CD4-positive, CD25-positive, alpha-beta regulatory T cell (primary cell): ENCODE data around the gene SH3TC2. TPM values are rescaled to one million over a fixed set of nuclear protein-coding genes. Genes with fewer than 3 reads are reported as not detected.
A peak's percentile ranks its signal among the peaks of the same experiment; 100 is the strongest.

ENCODE experiments used
- ATAC-seq, 2 donors: fragments of 150-1000 bp; cut with Tn5 transposase; one replicate each; pipeline ENCODE4 v1.10.0; 2021; ENCODE audit warnings: low read depth in 2 of 2, moderate number of reproducible peaks in 2 of 2, moderate library complexity in 1 of 2
- DNase-seq, 3 donors: peaks; one replicate each; pipeline versions ENCODE4 v3.0.0 to v3.0.0-alpha.2; 2012 to 2022; ENCODE audit warnings: mixed read lengths in 1 of 3
- H3K27ac ChIP-seq: one replicate; pipeline ENCODE4 v1.7.0; 2013; ENCODE audit warnings: mild to moderate bottlenecking, low read length; ENCODE audit not compliant: insufficient read depth, poor library complexity, severe bottlenecking
- H3K27me3 ChIP-seq: one replicate; pipeline ENCODE4 v1.7.0; 2013; ENCODE audit warnings: low read length; ENCODE audit not compliant: control insufficient read depth, insufficient read depth
- H3K36me3 ChIP-seq: one replicate; pipeline ENCODE4 v1.7.0; 2013; ENCODE audit warnings: mild to moderate bottlenecking, low read length, moderate library complexity; ENCODE audit not compliant: control insufficient read depth, insufficient read depth
- H3K4me1 ChIP-seq: 2 replicates; pipeline ENCODE4 v1.7.0; 2013; ENCODE audit warnings: mild to moderate bottlenecking, low read length; ENCODE audit not compliant: insufficient read depth, control insufficient read depth, poor library complexity, severe bottlenecking
- H3K4me3 ChIP-seq: one replicate; pipeline ENCODE4 v1.7.0; 2013; ENCODE audit warnings: low read depth, mild to moderate bottlenecking, low read length, moderate library complexity
- H3K9me3 ChIP-seq, 2 experiments: 1 replicate in 1 of 2; 2 replicates in 1 of 2; pipeline ENCODE4 v1.7.0; 2013; ENCODE audit warnings: low read length in 2 of 2, mild to moderate bottlenecking in 1 of 2, moderate library complexity in 1 of 2; ENCODE audit not compliant: control insufficient read depth in 2 of 2
- H3K27ac Mint-ChIP-seq, 3 donors: one replicate each; pipeline ENCODE4 v1.8.0; 2020 to 2022; ENCODE audit warnings: mild to moderate bottlenecking in 3 of 3, mixed read lengths in 3 of 3, moderate library complexity in 2 of 3
- H3K27me3 Mint-ChIP-seq: one replicate; pipeline ENCODE4 v1.8.0; 2022; ENCODE audit warnings: mild to moderate bottlenecking, mixed read lengths
- H3K36me3 Mint-ChIP-seq: one replicate; pipeline ENCODE4 v1.8.0; 2020; ENCODE audit warnings: mixed read lengths
- H3K4me1 Mint-ChIP-seq, 4 donors: one replicate each; pipeline ENCODE4 v1.8.0; 2020 to 2022; ENCODE audit warnings: mixed read lengths in 4 of 4, mild to moderate bottlenecking in 1 of 4
- H3K4me3 Mint-ChIP-seq, 4 donors: one replicate each; pipeline ENCODE4 v1.8.0; 2020 to 2022; ENCODE audit warnings: mild to moderate bottlenecking in 4 of 4, mixed read lengths in 4 of 4, moderate library complexity in 3 of 4
- H3K9me3 Mint-ChIP-seq, 7 donors: one replicate each; pipeline ENCODE4 v1.8.0; 2020 to 2022; ENCODE audit warnings: mixed read lengths in 7 of 7, mild to moderate bottlenecking in 3 of 7, moderate library complexity in 2 of 7
- polyA plus RNA-seq, 4 donors: library from polyadenylated mRNA; unstranded; fragments of 300-500 nt; fragmentation: Illumina TruSeq; gene quantifications; one replicate each; pipeline ENCODE4 v1.2.3, GENCODE V29; 2021
- total RNA-seq: library from RNA; stranded (reverse); gene quantifications from one replicate; pipeline ENCODE4 v1.2.3, GENCODE V29; 2022

Gene SH3TC2
- total and polyA plus RNA-seq, 5 donors from 2014 or later = 0.69 TPM; not detected in 4

DNA sequence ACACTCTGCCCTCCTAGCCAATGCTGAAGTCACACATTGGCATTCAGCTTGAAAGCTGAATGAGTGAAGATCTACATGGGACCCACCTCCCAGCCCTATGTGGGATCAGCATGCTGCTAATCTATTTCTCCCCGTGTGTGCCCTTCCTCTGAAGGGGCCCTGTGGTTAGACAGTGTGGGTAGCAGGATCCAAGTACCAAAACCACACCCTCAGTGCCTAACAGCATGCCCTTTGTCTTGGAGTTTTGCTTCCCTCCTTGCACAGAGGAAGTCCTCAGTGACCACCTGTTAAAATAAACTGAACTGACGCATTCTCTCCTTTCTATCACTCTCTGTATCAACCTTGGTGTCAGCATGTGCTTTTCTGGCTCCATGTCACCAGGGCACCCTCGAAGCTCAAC is 25.0 kb downstream of the SH3TC2 start:
- no peaks in the 10 kb centered on the region for H3K9me3 ChIP-seq
- Mint-ChIP-seq H3K4me1 (peaks cover 0 to 3% (median 2%) of the 10 kb centered on the region in 4 donors), H3K4me3 (no peak overlapping the region), H3K9me3 (no peaks in the 10 kb centered on the region), H3K36me3 (no peaks in the 10 kb centered on the region), H3K27ac (no peak overlapping the region), H3K27me3 (peaks cover 14% of the 10 kb centered on the region)
- no peak for ATAC-seq
- no peak for DNase-seq
- H3K36me3 ChIP-seq = no peaks in the 10 kb centered on the region
- no peak overlapping the region for H3K27ac ChIP-seq
- H3K27me3 ChIP-seq = no peaks in the 10 kb centered on the region
- H3K4me1 ChIP-seq = no peaks in the 10 kb centered on the region
- no peak overlapping the region for H3K4me3 ChIP-seq

DNA sequence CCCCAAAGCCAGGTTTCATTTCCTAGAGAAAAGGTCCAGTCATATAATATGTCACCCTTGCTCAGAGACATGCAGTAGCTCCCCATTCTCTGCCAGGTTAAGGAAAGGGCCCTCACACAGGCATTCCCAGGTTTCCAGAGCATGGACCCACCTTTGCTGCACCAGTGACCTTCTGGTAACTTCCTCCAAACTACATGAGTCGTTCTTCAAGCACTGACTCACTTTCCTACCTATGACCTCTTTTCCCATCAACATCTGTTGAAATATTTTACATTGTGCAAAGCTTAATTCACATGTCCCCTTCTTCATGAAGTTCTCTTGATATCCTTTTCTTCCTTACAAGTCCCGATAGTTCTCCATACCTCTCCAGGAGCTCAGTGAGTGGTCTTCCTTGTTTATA is 25.9 kb downstream of the SH3TC2 start:
- H3K36me3 ChIP-seq = no peaks in the 10 kb centered on the region
- H3K27ac ChIP-seq = no peak overlapping the region
- Mint-ChIP-seq H3K27me3 (peaks cover 14% of the 10 kb centered on the region), H3K4me3 (no peak overlapping the region), H3K9me3 (no peaks in the 10 kb centered on the region), H3K27ac (peak overlapping the region in 1 of 3 donors; percentile 22), H3K36me3 (no peaks in the 10 kb centered on the region), H3K4me1 (peaks cover 0 to 3% (median 2%) of the 10 kb centered on the region in 4 donors)
- no peak overlapping the region for H3K4me3 ChIP-seq
- DNase-seq = no peak
- ATAC-seq = no peak
- H3K4me1 ChIP-seq = no peaks in the 10 kb centered on the region
- no peaks in the 10 kb centered on the region for H3K9me3 ChIP-seq
- no peaks in the 10 kb centered on the region for H3K27me3 ChIP-seq

DNA sequence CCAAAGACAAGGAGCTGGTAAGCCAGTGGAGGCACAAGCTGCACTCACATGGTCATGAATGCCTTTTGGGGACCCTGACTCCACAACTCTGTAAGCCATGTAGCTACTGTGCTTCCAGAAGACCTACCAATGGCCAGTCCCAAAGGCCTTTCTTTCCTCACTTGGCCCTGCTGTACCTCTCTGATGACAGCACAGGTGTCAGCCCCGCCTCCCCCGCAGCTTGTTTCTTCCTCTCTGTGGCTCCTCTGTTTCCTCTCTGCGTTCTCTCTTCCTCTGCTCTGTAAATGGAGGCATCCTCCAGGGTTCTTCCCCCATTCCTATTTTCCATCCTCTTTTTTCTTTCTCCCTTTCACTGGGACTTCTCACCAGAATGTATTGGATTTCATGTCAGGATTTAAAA is 26.7 kb downstream of the SH3TC2 start:
- Histone ChIP-seq H3K4me1 (no peaks in the 10 kb centered on the region), H3K27me3 (no peaks in the 10 kb centered on the region), H3K4me3 (no peak overlapping the region), H3K36me3 (no peaks in the 10 kb centered on the region), H3K27ac (no peak overlapping the region), H3K9me3 (no peaks in the 10 kb centered on the region)
- peak in 1 of 3 donors; percentile 14 for DNase-seq
- no peak overlapping the region for H3K4me3 Mint-ChIP-seq
- peaks cover 0 to 3% (median 2%) of the 10 kb centered on the region in 4 donors for H3K4me1 Mint-ChIP-seq
- no peaks in the 10 kb centered on the region for H3K36me3 Mint-ChIP-seq
- no peaks in the 10 kb centered on the region for H3K9me3 Mint-ChIP-seq
- ATAC-seq = no peak
- no peak overlapping the region for H3K27ac Mint-ChIP-seq
- peaks cover 14% of the 10 kb centered on the region for H3K27me3 Mint-ChIP-seq

DNA sequence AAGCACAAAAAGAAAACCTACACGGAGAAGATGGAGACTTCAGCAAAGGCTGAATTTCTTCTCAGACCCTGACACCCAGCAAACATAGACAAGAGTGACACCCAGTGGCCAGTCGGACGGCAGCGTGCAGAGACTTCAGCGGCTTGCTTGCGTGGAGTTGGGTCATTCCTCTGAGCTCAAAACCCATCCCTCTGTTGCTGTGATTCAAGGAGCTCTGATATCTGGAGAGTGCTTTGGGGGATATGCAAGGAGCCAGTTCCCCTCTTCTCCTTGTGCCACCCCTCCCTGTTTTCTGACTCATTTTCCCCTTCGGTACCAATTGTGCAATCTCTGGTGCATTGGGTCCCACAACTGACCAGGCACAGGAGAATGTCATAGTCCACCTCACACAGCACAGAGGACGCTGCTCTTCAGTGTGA is 27.5 kb downstream of the SH3TC2 start:
- Histone ChIP-seq H3K27ac (no peak overlapping the region), H3K4me3 (no peak overlapping the region), H3K36me3 (no peaks in the 10 kb centered on the region), H3K9me3 (no peaks in the 10 kb centered on the region), H3K27me3 (no peaks in the 10 kb centered on the region), H3K4me1 (no peaks in the 10 kb centered on the region)
- Mint-ChIP-seq H3K27ac (no peak overlapping the region), H3K4me1 (peaks cover 0 to 3% (median 2%) of the 10 kb centered on the region in 4 donors), H3K9me3 (no peaks in the 10 kb centered on the region), H3K36me3 (no peaks in the 10 kb centered on the region), H3K27me3 (peaks cover 14% of the 10 kb centered on the region), H3K4me3 (no peak overlapping the region)
- ATAC-seq = peak; percentile 58 to 65
- peak; percentile 36 to 68 (median 52) for DNase-seq

DNA sequence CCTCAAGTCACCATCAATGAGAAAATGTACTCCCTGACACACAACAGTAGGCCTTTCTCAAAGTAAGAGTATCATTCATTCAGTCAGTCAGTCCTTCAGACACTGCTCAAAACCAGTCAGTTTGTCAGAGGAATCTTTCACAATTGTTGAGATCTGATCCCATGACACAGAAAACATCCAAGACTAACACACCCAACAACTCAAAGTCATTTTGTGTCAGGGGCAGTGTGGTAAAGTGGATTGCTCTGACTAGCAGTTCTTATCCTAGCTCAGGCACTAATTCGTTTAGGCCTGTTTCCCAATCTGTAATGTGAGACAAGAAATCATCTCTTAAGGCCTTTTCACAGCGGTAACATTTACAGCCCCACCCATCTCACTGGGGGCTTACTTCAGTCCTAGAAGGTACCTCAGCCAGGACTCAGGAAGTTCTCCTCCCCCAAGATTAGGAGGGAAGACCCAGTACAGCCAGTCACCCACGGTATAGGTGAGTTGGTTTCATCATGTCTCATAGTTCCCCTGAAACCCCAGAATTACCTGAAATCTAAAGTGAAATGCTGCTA is 31.9 kb downstream of the SH3TC2 start:
- Mint-ChIP-seq H3K4me1 (peaks cover 0 to 3% (median 2%) of the 10 kb centered on the region in 4 donors), H3K27ac (no peak overlapping the region), H3K36me3 (no peaks in the 10 kb centered on the region), H3K9me3 (no peaks in the 10 kb centered on the region), H3K27me3 (peaks cover 9% of the 10 kb centered on the region), H3K4me3 (no peak overlapping the region)
- no peaks in the 10 kb centered on the region for H3K9me3 ChIP-seq
- no peak overlapping the region for H3K4me3 ChIP-seq
- H3K4me1 ChIP-seq = no peaks in the 10 kb centered on the region
- DNase-seq = no peak
- no peak overlapping the region for H3K27ac ChIP-seq
- no peaks in the 10 kb centered on the region for H3K27me3 ChIP-seq
- H3K36me3 ChIP-seq = no peaks in the 10 kb centered on the region
- ATAC-seq = no peak

DNA sequence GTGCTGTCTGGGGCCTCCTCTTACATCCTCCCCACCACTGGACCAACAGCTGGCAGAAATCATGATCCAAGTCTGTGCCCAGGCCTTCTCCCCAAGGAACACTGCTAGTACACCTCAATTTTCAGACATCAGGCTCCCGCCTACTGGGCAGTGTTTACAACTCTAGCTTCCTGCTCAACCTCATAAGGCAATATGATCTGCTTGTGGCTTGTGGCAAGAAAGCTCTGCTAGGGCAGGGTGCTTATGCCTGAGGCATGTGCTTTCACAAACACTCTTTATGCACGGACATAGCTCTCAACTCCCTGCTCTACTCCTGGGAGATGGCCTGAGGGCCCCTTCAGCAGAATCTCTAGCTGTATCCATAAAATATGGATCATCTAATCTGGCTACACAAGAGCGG is 32.5 kb downstream of the SH3TC2 start:
- peaks cover 0 to 3% (median 2%) of the 10 kb centered on the region in 4 donors for H3K4me1 Mint-ChIP-seq

DNA sequence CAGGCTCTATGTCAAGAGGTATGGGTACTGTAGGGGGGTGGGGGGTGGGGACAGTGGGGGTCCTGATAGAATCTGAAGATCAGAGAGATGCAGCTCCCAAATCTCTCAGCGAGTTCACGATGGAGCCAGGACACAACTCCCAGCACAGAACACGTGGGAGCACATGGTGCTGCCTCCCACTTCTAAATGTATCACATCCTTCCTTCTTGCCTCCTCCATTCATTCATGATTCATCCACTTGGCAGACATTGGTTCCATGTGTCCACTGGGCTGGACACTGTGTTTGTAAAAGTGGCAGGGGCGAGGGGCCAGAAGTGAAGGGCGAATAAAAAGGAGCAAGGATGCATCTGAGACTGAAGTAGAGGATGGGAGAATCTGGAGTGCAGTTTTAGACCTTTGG is 33.9 kb downstream of the SH3TC2 start:
- Mint-ChIP-seq H3K9me3 (no peaks in the 10 kb centered on the region), H3K4me3 (no peak overlapping the region)
- no peaks in the 10 kb centered on the region for H3K27me3 ChIP-seq

More for the DNA sequence above, 32.5 kb downstream of the SH3TC2 start:
- ATAC-seq (no peak), DNase-seq (no peak)
- Histone ChIP-seq H3K27me3 (no peaks in the 10 kb centered on the region), H3K27ac (no peak overlapping the region), H3K4me3 (no peak overlapping the region), H3K4me1 (no peaks in the 10 kb centered on the region), H3K36me3 (no peaks in the 10 kb centered on the region), H3K9me3 (no peaks in the 10 kb centered on the region)
- no peak overlapping the region for H3K4me3 Mint-ChIP-seq
- no peaks in the 10 kb centered on the region for H3K36me3 Mint-ChIP-seq
- H3K9me3 Mint-ChIP-seq = no peaks in the 10 kb centered on the region
- H3K27ac Mint-ChIP-seq = no peak overlapping the region
- H3K27me3 Mint-ChIP-seq = peaks cover 6% of the 10 kb centered on the region

DNA sequence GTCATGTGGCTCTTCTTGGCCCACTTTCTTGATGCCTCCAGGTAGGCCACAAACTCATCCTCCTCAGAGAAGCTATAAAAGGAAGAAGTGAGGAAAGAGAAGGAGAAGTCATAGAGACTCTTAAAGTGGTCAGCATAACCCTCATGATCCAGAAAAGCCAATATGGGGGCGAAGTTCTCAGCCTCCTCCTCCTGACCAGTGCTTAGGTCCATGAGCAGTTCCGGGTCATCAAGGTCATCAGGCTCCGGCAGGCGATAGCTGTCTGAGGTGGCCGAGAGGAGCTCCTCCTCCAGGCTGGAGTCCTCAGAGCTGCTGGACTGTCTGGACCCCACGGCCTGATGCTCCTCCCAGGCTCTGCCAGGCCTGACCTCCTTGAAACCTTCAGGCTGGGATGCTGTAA is 34.7 kb downstream of the SH3TC2 start:
- DNase-seq (no peak), ATAC-seq (no peak)
- Mint-ChIP-seq H3K27ac (no peak overlapping the region), H3K4me3 (no peak overlapping the region), H3K36me3 (no peaks in the 10 kb centered on the region), H3K4me1 (no peaks in the 10 kb centered on the region), H3K9me3 (no peaks in the 10 kb centered on the region), H3K27me3 (peaks cover 4% of the 10 kb centered on the region)
- Histone ChIP-seq H3K9me3 (no peaks in the 10 kb centered on the region), H3K36me3 (no peaks in the 10 kb centered on the region), H3K27me3 (no peaks in the 10 kb centered on the region), H3K4me3 (no peak overlapping the region), H3K4me1 (no peaks in the 10 kb centered on the region), H3K27ac (no peak overlapping the region)

More for the DNA sequence above, 33.9 kb downstream of the SH3TC2 start:
- Histone ChIP-seq H3K4me1 (no peaks in the 10 kb centered on the region), H3K4me3 (no peak overlapping the region), H3K27ac (no peak overlapping the region), H3K9me3 (no peaks in the 10 kb centered on the region), H3K36me3 (no peaks in the 10 kb centered on the region)
- H3K36me3 Mint-ChIP-seq = no peaks in the 10 kb centered on the region
- DNase-seq (no peak), ATAC-seq (no peak)
- no peak overlapping the region for H3K27ac Mint-ChIP-seq
- H3K27me3 Mint-ChIP-seq = peaks cover 4% of the 10 kb centered on the region
- peaks cover 0 to under 1% (median 0%) of the 10 kb centered on the region in 4 donors for H3K4me1 Mint-ChIP-seq
